Measurements from ENCODE around the gene PPP1R3D. TPM values are rescaled to one million over a fixed set of nuclear protein-coding genes. Genes with fewer than 3 reads are reported as not detected.

PPP1R3D gene
- total and polyA plus RNA-seq, 12 donors, result 4.0 to 14.3 (median 9.6) TPM

DNA sequence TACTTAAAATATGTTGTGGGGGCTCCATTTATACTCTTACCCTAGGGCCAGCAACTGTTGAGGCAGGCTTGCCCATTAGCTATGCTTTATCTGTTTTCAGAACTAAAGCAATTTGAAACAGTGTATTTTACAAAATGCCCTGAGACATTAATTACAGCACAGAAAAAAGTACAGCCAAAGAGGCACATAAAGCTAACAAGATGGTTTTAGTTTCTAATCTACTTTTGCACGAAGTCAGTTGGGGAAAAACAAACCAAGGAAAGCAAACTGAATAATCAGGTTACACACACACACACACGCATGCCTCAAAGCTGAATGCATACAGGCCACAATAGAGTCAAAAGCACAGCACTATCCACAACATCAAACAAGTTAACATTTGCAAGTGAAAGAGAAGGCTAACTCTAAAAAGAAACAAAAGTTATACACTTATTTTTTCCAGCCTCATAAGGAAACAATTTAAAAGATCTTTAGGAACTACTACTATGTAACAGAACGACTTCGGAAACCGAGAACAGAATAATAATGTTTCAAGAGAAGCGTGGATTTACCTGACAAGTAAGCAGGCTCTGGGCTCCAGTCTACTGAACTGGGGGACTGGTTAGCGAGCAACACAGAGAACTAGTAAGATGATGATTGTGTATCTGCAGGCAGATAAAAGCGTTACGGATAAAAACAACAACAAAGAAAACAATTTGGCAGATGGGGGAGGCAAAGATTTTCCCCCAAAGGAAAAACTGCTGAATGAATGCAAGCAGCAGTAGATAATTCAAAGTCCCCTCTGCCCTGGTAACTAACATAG, 8.4 kb downstream of the PPP1R3D start:
- H3K36me3 ChIP-seq, result peaks cover 0 to 6% (median 0%) of the 10 kb centered on the region in 9 donors
- no peaks in the 10 kb centered on the region for H3K27me3 ChIP-seq
- peaks cover 0 to 27% (median 16%) of the 10 kb centered on the region in 9 donors for H3K4me1 ChIP-seq
- TF ChIP-seq, protein P1, sequence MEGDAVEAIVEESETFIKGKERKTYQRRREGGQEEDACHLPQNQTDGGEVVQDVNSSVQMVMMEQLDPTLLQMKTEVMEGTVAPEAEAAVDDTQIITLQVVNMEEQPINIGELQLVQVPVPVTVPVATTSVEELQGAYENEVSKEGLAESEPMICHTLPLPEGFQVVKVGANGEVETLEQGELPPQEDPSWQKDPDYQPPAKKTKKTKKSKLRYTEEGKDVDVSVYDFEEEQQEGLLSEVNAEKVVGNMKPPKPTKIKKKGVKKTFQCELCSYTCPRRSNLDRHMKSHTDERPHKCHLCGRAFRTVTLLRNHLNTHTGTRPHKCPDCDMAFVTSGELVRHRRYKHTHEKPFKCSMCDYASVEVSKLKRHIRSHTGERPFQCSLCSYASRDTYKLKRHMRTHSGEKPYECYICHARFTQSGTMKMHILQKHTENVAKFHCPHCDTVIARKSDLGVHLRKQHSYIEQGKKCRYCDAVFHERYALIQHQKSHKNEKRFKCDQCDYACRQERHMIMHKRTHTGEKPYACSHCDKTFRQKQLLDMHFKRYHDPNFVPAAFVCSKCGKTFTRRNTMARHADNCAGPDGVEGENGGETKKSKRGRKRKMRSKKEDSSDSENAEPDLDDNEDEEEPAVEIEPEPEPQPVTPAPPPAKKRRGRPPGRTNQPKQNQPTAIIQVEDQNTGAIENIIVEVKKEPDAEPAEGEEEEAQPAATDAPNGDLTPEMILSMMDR (IDR thresholded peaks at IDR 0.05), result no peak
- no peak overlapping the region for H3K4me3 ChIP-seq
- DNase-seq (no peak), ATAC-seq (no peak)
- no peak overlapping the region for H3K27ac ChIP-seq
- intact Hi-C loops (cut with DNase I), result loop anchor here in 1 of 10 donors (10.0 kb wide), 1 partner anchor 147 kb away; no protein-coding TSS in a partner anchor
- H3K9me3 ChIP-seq, result no peaks in the 10 kb centered on the region
- WGBS, 2 donors, result 86 to 92% methylated on average over 9 of the region's 9 CpGs

DNA sequence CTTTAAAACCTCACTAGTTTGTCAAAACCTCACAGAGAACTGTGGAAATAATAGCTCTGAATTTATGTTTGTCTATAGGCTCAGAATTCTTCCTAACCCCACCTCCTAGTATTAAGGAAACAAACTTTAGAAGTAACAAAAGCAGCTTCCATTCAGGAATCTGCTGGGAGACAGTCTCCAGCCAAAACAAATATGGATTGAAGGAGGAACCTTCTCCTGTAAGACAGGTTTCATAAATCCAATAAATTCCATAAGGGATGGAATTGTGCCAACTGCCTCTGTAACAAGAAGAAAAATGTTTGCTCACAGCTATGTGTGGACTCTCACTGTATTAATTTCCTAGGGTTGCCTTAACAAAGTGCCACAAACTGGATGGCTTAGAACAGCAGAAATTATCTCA, 14.2 kb downstream of the PPP1R3D start:
- intact Hi-C loops (cut with DNase I), result no loop called here
- Histone ChIP-seq H3K9me3 (no peaks in the 10 kb centered on the region), H3K27ac (no peak overlapping the region), H3K4me1 (no peaks in the 10 kb centered on the region), H3K36me3 (no peaks in the 10 kb centered on the region), H3K27me3 (no peaks in the 10 kb centered on the region), H3K4me3 (no peak overlapping the region)
- TF ChIP-seq, protein P1 (IDR thresholded peaks at IDR 0.05), result no peak
- DNase-seq, result no peak
- ATAC-seq, result no peak

DNA sequence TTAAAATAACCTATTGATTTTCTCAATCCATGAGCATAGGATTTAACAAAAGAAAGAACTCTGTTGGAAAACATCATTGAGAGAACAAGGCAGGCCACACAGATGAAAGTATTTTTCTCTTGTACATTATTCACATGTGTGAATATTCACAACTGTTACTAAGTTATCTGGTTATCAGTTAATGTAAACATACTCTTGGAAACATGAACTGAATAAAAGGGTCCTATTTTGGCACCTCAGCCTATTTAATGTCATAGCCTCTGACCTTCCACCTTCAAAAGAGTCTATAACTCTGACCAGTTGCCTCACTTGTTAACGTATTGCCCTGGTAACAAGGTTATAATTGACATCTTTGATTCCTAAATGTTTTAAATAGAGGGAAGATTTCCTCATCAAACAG, 14.7 kb downstream of the PPP1R3D start:
- no peak for DNase-seq
- H3K4me3 ChIP-seq, result no peak overlapping the region
- intact Hi-C loops (cut with DNase I), result no loop called here
- no peaks in the 10 kb centered on the region for H3K4me1 ChIP-seq
- TF ChIP-seq, protein P1 (IDR thresholded peaks at IDR 0.05), result no peak
- ATAC-seq, result no peak
- no peaks in the 10 kb centered on the region for H3K27me3 ChIP-seq
- WGBS, 2 donors, result 90 to 100% methylated on average over 1 of the region's 1 CpG
- no peaks in the 10 kb centered on the region for H3K9me3 ChIP-seq
- H3K36me3 ChIP-seq, result no peaks in the 10 kb centered on the region
- no peak overlapping the region for H3K27ac ChIP-seq

DNA sequence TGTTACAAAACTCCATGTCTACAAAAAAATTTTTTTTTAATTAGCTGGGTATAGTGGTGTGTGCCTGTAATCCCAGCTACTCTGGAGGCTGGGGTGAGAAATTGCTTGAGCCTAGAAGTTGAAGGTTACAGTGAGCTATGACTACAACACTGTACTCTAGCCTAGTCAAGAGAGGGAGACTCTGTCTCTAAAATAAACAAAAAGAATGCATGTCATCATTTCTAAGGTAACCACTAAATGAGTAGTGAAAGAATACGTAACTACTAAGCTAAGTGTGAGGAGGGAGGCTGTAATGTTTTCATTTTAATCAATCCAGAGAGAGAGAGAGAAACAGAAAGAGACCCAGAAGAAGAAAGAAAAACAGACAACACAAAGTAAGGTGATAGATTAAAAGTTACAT, 16.6 kb downstream of the PPP1R3D start:
- ATAC-seq, result no peak
- TF ChIP-seq, protein P1 (IDR thresholded peaks at IDR 0.05), result no peak
- H3K9me3 ChIP-seq, result no peaks in the 10 kb centered on the region
- no peaks in the 10 kb centered on the region for H3K27me3 ChIP-seq
- no peak overlapping the region for H3K27ac ChIP-seq
- DNase-seq, result no peak
- intact Hi-C loops (cut with DNase I), result no loop called here
- H3K4me1 ChIP-seq, result no peaks in the 10 kb centered on the region
- H3K4me3 ChIP-seq, result no peak overlapping the region
- WGBS, 2 donors, result 95% methylated on average over 1 of the region's 1 CpG
- H3K36me3 ChIP-seq, result no peaks in the 10 kb centered on the region

Measured in heart right ventricle (tissue), 16 donors.